Articular chondrocyte of knee joint (primary cell): ENCODE results near the gene BICD2. TPM values are rescaled to one million over a fixed set of nuclear protein-coding genes. Genes with fewer than 3 reads are reported as not detected.

Experiments used
- total RNA-seq: library from RNA; depleted of rRNA; stranded (reverse); fragments of >200 nt; gene quantifications from 2 replicates; pipeline ENCODE4 v1.2.3, GENCODE V29; 2012

The BICD2 gene
- 26.9 and 28.9 TPM in 2 replicates for total RNA-seq

DNA sequence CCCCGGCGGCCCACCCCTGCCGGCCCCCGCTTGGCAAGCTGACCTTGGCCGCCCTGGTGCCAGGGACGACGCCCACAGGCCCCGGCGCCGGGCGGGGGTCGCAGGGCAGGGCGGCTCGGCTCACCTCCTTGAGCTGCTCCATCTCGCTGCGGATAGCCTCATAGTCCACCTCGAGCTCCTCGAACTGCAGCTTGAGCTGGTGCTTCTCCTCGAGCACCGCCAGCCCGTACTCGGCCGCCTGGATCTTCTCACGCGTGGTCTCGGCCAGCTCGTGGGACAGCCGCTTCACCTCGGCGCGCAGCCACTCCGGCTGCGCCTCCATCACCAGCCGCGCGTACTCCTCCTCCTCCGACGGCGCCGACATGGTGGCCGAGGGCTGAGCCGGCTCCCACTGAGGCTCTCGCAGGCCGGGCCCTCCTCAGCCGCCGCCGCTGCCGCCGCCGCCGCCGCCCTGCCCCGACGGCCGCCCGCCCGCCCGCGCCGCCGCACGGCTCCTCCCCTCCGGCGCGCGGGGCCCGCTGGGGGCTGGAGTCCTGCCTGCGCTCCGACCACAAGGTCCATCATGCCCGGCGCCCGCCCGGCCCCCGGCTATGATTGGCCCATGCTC lies at the start of gene BICD2:
TSS of gene BICD2 (minus strand) at position 453 of the 607 bp plus-strand sequence. CDS start at position 364, 89 bp downstream.

GRCh38 chr9:92669890-92670708 lies 94.5 kb downstream of the BICD2 start, which contains the start of gene IPPK:
IPPK (minus strand) TSS chr9:92670131; CDS start chr9:92669988, 143 bp downstream.

Other genes starting within 250 kb of the BICD2 start
- gene ECM2, start 228.8 kb downstream of the BICD2 start, total RNA-seq, result 52.8 and 61.9 TPM in 2 replicates
- gene IPPK, start 94.7 kb downstream of the BICD2 start, total RNA-seq, result 7.7 and 9.3 TPM in 2 replicates
- 17.9 and 24.5 TPM in 2 replicates for gene ZNF484, start 113.2 kb upstream of the BICD2 start, total RNA-seq
- gene FGD3, start 182.7 kb upstream of the BICD2 start, total RNA-seq, result not detected in 2 replicates